Fibroblast of skin of right biceps (primary cell): ENCODE results near the gene GPR146.

Source experiments
- DNase-seq: peaks from one replicate; pipeline ENCODE4 v3.0.0-alpha.2; 2013

GPR146 gene

GRCh38 chr7:1046722-1047679 lies 2.7 kb downstream of the GPR146 start:
- no peak for DNase-seq

GRCh38 chr7:1049006-1049741 lies 4.8 kb downstream of the GPR146 start:
- no peak for DNase-seq

DNA sequence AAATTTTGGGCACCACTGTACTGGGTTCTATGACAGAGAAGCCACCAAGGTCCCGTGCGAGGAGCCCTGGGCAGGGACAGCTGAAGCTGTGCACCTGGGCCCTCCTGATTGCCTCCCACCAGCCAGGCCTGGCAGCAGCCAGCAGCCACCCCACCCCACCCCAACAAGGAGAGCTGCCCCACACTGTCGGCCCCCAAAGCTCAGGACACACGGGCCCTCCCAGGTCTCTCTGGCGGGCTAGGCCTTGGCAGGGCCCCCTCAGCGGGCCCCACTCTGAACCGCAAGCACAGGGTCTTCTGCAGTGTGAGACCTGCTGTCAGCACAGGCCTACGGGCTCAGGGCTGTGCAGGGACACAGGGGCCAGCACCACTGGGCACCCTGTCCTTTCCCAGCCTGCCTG lies 5.5 kb downstream of the GPR146 start:
- DNase-seq, result no peak

- DNase-seq, result no peak
Observed at GRCh38 chr7:1050254-1050906, 6.0 kb downstream of the GPR146 start.

DNA sequence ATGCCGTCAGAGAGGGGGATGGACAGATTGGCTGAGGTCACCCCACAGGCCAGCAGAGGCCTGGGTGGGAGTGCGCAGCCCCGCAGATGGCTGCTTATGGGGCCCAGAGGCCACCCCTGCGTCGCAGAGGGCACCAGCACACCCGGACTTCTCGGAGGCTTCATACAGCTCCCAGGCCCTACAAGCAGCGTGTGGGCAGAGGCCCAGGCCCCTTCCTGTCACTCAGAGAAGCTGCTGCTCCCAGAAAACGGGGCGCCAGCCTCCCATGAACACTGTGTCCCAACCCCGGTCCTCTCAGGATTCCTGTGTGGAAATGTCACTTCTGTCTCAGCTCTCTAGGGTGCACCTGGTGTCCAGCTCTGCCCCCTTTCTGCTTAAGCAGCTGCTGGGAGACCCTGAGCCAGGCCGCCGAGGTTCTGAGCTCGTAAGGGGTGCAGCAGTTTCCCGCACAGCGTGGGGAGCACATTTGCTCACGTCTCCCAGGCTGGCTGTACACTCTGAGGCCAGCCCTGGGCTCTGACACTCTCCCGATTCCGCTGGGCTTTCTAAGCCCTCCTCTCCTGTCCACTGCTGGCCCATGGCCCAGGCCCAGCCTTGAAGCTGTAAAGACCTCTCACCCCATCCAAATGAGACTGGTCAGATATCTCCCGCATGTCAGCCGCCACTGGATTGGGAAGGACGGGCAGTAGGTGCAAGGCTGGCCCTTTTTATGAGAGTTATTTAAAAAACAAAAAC lies 6.8 kb downstream of the GPR146 start:
- DNase-seq, result no peak

- no peak for DNase-seq
Observed at GRCh38 chr7:1052031-1052818, 7.9 kb downstream of the GPR146 start.

DNA sequence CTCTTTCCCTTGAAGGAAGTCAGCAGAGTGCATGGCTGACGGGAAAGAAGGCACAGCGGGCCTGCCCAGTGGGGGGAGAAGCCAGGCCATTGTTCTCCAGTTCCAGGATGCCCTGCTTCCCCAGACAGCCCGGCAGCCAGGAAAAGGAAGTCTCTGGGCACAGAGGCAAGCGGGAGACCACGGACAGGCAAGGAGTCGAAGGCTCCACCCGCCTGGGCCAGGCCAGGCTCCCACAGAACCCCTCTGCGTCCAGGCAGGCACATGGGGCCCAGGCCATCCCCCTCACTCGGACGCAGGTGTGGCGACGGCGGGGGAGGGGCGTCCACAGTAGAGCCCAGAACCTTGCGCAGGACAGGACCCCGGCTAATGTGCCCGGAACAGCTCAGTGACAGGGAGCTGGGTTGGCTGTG lies 8.7 kb downstream of the GPR146 start:
- no peak for DNase-seq

GRCh38 chr7:1053816-1054370 lies 9.5 kb downstream of the GPR146 start:
- no peak for DNase-seq

GRCh38 chr7:1054438-1054837 lies 10.1 kb downstream of the GPR146 start:
- DNase-seq, result no peak

DNA sequence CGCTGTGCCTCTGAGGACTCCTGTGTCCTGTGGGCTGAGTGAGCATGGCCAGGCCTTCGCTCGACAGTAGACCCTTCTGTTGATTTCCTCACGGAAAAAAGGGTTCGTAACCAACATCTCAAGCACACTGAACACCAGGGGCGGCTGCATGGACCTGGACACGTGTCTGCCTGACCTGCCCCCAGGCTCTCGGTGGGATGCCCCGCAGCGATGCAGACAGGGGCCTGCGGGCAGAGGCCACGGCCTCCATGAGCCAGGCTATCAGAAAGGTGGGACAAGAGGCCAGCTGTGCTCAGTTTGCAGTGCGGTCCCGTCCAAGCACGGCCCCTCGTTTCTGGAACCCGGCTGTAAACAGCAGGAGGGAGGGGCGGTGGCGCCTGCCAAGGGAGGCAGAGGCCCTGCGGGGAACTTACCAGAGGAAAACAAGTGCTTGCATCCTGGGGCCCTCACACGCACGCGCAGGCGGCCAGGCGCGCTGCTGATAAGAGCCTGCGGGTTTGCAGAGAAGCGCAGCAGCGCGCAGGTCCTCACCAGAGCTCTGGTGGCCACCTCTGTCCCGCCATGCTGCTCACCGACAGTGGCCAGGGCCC lies 10.6 kb downstream of the GPR146 start:
- DNase-seq, result peak; percentile 7

DNA sequence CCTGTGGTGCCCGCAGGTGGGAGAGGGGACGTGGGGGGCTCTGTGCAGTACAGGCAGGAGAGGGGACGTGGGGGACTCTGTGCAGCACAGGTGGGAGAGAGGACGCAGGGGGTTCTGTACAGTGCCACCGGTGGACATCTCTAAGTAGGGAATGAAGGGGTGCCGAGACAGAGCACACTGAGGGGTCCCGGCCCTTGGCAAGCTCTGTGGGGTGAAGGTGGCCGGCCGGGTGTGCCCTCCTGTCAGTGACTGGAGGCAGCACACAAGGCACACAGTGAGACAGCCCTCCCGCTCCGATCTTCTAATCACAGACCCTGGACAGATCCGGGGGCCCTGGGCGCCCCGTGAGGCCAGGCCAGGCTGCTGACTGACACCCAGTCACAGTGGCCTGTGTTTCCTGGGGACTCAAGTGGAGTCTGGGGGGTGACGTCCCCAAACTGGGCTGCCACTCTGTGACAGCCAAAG lies 11.2 kb downstream of the GPR146 start:
- DNase-seq, result no peak

DNA sequence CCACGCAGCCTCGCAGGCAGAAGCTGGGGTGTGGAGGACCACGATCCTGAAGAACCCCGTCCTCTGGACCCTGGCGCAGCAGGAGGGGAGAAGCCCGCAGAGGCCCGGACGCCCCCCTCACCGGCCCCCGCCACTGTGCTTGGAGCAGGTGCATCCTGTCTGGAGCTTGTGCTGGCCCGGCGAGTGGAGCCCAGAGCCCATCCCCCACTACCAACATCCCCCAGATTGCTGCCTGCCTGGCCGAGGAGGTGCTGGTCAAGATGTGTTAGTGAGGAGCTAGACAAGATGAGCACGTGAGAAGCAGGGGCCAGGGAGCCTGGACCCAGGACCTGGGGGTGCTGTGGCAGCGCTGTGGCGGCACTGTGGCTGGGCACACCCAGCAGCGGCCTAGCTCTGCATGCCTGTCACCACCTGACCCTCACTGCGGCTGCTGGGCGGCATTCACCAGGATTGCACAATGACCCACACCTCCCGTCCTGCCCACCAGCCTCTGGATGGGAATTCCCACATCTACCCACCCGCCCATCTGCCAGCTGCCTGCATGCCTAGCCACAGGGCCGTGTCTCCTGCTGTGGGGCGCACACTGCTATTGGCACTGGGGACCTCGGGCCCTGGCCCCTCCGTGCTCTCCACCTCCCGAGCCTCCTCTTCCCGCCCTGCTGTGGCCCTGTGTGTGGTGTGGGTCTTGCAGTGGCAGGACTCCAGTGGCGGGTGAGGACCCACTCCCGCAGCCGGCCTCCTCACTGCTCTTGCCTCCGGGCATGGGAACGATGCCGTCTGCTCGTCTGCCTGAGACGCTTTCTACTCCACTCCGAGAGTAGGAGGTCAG lies 11.8 kb downstream of the GPR146 start:
- no peak for DNase-seq

- no peak for DNase-seq
Observed at GRCh38 chr7:1056785-1057410, 12.6 kb downstream of the GPR146 start.

GRCh38 chr7:1057416-1058291 lies 13.3 kb downstream of the GPR146 start:
- DNase-seq, result no peak

- DNase-seq, result no peak
Observed at GRCh38 chr7:1058311-1058710, 14.0 kb downstream of the GPR146 start.

GRCh38 chr7:1058821-1059199 lies 14.5 kb downstream of the GPR146 start:
- DNase-seq, result peak; percentile 30

- peak; percentile 35 for DNase-seq
Observed at GRCh38 chr7:1059200-1060091, 15.1 kb downstream of the GPR146 start.
